GM21390 (cell line): ENCODE results near the gene CAMKK2.
"Not testable (repeated sequence)": the region's sequence is repeated elsewhere in the genome, so short reads cannot be mapped to it uniquely, and the experiment has no call there.

Source experiments
- ATAC-seq: cut with Tn5 transposase; IDR thresholded peaks from one replicate; pipeline ENCODE4 v1.9.1; 2021; ENCODE audit not compliant: unreplicated experiment

CAMKK2 gene

DNA sequence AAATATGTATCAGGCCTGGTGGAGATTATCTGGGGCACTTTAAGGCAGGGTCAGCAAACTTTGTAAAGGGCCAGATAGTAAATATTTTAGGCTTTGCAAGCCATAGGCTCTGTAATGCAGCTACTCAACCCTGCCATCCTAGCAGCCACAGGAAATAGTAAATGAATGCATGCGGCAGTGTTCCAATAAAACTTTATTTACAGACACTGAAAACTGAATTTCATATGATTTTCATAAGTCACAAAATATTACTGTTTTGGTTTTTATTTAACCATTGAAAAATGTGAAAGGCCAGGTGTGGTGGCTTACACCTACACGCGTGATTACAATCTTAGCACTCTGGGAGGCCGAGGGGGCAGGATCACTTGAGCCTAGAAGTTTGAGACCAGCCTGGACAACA lies 3.2 kb upstream of the CAMKK2 start:
- no peak for ATAC-seq

DNA sequence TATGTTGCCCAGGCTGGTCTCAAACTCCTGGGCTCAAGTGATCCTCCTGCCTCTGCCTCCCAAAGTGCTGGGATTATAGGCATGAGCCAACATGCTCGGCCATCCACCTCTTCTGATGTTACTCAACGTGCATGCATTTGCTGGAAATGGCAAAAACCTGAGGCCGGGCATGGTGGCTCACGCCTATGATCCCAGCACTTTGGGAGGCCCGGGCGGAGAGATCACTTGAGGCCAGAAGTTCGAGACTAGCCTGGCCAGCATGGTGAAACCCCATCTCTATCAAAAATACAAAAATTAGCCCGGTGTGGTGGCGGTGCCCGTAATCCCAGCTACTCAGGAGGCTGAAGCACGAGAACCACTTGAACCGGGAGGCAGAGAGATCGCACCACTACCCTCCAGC lies 1.9 kb upstream of the CAMKK2 start:
- not testable (repeated sequence) for ATAC-seq

DNA sequence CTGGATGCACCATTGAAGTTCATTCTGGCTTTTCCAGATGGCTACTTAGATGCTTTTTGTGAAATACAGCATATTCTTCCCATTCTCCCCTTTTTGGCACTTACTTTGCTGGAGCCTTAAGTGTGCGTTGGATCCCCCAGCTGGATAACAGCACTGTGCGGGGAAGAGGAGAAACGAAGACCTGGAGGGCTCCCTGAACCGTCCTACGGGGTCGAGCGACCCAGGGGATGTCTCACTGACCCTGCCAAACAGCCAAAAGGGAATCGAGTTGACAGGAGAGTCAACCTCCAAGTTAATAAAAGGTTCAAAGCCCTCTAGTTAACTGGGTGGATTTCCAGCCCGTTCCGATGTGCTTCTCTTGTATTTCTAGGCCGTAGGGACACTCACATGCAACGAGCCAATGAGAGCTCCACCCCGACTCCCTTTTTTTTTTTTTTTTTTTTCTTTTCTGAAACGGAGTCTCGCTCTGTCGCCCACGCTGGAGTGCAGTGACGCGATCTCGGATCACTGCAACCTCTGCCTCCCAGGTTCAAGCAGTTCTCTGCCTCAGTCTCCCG lies 1.0 kb upstream of the CAMKK2 start:
- ATAC-seq = no peak

DNA sequence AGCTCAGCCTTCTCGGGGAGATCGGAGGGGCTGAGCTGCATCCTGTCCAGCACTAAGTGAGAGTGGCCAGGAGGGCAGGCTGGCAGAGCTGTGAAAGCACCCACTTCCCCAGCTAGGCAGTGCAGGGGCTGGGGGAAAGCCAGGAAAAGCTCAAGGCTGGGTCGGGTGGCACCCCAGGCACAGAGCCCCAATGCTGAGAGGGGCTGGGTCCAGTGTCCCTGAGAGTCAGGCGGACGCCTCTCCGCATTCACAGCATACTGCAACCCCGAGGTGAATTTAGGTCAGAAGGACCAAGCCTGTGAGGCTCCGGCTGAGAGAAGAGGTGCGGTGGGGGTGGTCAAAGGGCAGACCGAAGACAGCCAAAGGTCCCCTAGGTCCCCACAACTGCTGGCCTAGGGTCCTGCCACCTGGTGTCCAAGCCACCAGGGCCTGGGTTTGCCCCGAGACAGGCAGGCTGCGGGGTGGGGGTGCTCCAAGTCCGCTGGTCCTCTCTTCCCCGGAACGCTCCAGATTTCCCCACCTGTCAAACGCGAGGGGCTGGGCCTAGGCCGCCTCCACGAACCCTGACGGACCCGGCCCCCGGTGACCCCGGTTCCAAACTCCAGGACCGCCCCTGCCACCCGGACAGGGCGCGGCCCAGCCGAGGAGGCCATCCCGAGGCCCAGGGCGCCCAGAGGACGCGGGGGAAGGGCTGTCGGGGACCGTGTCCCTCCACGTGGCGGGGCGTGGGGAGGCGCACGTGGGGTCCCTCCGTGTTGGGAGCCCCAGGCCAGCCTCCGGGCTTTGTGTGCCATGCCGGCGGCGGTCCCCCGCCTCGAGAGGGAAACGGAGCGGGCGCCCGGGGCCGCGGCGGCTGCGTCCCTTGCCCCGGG lies 527 bp downstream of the CAMKK2 start:
- peak; percentile 22 for ATAC-seq

DNA sequence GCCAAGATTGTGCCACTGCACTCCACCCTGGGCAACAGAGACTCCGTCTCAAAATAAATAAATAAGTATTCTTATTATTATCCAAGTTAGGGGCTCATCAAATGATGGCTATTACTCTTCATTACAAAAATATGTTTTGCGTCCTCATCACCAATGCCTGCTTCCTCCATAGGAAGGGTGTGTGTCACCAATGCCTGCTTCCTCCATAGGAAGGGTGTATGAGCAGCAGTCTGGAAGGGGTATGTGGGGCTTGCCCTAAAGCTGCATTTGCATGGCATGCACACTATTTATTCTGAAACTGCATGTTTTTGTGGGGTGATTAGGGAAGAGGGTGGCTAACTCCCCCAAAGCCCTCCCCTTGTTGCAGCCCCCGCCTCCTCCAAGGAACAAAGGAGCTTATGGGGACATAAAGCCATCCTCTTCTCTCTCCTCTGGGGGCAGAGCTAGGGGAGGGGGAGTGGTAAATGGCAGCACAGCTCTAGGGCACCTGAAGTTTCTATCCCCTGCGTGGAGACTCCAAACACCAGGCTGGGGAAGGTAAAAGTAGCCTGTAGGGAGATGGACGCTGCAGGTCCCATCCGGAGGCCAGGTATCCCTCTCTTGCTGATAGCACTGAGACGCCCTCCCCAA lies 1.3 kb downstream of the CAMKK2 start:
- ATAC-seq = no peak

DNA sequence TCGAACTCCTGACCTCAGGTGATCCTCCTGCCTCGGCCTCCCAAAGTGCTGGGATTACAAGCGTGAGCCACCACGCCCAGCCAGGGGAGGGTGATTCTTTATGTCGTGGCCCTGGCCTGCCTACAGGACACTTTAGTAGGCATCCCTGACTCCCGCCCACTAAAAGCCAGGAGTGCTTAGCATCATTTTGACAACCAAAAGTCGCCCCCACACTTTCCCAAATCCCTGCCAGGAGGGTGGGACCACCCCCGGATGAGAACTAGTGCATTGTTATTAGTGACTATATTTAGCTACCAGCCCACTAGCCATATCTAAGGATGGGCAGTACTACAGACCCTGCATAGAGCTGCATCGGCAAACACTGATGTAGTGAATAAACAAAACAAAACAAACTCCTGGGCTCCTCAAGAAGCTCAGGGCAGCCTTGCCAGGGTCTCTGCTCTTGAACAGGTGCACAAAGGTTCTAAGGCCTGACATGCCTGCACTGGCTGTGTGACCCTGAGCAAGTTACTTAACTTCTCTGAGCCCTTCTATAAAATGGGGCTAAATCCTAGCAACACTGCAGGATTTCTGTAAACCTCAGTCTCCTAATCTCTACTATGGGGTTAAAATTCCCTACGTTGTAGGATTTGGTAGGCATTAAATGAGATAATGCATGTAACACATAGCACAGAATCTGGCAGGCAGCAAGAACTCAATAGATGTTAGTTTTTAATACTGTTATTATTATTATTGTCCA lies 2.2 kb downstream of the CAMKK2 start:
- ATAC-seq = no peak

DNA sequence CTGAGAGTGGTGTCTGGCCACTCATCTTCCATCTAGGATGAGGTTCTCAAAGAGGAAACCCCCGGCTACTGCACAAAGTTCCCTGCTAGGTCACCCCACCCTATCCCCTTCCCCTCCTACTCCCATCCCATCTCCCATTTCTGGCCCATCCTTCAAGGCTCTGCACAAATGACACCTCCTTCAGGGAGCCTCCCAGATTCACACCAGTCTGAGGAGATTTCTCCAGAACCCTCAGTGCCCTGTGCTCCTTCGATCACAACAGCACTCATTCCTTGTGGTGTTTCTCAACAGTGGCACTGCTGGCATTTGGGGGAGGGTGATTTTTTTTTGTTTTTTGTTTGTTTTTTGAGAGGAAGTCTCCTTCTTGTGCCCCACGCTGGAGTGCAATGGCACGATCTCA lies 2.9 kb downstream of the CAMKK2 start:
- ATAC-seq = no peak

DNA sequence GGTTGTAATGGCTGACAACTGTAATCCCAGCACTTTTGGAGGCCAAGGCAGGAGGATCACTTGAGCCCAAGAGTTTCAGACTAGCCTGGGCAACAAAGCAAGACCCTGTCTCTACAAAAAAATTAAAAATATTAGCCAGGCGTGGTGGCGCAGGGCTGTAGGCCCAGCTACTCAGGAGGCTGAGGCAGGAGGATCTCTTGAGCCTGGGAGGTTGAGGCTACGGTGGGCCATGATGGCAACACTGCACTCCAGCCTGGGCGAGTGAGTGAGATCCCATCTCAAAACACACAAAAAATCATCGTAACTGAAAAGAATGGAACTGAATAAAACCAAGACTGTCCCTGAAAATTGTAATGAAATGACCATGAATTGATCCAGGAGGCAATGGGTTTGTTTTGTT lies 6.1 kb downstream of the CAMKK2 start:
- no peak for ATAC-seq

DNA sequence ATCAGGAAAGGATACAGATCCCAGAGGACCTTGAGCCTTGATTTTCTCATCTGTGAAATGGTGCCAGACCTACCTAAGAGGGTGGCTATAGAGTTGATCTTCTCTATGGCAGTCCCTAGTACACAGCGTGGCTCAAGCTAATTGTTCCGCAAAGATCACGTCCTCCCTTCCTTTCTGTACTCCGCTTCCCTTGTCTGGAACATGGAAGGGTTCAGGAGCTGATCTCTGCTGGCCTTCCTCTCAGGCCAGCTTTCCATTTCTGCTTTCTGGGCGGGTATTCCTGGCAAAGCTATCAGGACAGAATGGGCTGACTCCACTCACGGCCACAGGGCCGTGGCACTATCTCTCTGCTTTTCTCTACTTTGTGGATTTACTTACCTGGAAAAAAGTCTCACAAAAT lies 6.5 kb downstream of the CAMKK2 start:
- ATAC-seq = no peak

DNA sequence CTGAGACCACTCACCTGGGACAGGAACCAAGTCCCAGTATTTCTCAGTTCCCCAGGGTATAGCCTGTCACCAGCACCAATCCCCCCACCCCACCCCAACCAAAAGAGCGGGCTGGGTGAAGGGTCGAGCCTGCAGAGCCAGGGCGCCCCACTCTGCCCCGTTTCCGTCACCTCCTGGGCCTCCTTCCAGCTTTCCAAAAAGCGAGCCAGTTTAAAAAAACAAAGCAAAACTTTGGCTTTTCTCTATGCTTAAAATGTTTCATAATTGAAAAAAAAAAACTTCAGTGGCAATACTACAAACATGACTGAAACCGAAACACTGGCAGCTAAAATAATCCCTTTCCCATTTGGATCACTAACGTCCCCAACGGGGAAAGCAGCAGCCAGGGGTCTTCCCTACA lies 7.5 kb downstream of the CAMKK2 start:
- ATAC-seq = no peak

DNA sequence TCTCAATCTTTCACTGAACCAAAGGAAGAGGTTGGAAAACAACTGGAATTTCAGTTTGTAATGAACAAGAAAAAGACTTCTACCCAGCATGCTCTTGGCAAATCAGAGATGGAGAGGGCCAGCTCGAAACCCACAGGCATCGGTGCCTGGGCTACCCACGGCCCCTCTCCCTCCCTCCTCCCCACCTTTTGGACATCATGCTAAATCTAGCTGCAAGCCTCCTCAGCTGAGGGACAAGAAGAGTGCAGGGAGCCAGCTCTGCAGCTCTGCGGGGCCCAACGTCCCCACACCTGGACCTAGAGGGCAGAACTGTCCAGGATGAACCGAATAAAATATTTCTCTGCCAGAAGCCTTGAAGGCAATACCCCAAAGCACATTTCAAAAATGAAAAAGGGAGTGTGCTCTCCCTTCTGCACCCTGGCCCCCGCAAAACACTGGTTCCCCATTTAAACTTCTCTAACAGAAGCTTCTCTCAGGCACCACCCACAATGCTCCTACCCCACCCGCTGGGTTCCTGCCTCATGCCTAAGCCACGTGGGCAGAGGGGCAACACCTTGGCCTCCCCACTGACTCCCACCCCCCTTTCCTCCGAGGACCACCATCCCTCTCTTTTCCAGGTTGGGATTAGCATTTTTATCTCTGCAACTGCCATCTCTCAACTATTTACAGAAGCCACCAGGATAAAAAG lies 8.2 kb downstream of the CAMKK2 start:
- no peak for ATAC-seq

DNA sequence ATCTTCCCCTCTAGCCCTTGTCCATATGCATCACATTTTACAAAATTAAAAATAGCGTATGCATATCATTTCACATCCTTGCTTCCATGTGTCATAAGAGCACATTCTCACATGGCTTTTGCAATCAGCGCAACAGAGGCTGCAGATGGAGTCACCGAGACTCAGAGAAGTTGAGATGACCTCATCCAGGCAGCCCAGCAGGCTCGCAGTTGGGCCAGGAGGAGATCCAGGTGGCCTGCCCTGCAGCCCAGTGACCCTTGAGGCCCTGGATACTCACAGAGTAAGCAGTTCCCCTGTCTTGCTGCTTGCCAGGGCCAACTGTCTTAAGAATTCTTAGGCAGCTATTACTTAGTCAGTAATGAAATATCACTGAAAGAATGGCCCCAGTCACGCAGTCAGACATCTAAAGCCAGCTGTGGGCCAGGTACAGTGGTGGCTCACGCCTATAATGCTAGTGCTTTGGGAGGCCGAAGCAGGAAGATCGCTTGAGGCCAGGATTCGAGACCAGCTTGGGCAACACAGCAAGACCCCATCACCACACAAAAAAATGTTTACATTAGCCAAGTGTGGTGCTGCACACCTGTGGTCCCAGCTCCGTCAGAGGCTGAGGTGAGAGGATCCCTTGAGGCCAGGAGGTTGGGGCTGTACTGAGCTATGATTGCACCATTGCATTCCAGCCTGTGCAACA lies 9.1 kb downstream of the CAMKK2 start:
- ATAC-seq = no peak

DNA sequence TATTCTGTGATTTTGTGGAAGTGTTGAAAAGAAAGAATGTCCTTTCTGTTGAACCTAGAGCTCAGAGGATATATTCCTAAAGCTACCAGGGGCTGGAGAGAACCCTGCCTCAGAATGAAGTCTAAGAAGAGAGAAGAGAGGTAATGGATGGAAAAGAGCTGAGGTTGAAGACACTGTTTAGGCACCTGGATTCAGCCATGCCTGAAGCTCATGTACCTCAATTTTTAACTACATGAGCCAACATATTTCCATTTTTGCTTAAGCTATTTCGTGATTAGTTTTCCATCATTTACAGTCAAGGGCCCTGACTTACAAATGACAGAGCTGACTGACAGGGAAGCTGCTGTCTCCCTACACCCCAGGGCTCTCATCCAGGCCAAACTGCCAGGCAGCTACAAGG lies 10.7 kb downstream of the CAMKK2 start:
- ATAC-seq = no peak

DNA sequence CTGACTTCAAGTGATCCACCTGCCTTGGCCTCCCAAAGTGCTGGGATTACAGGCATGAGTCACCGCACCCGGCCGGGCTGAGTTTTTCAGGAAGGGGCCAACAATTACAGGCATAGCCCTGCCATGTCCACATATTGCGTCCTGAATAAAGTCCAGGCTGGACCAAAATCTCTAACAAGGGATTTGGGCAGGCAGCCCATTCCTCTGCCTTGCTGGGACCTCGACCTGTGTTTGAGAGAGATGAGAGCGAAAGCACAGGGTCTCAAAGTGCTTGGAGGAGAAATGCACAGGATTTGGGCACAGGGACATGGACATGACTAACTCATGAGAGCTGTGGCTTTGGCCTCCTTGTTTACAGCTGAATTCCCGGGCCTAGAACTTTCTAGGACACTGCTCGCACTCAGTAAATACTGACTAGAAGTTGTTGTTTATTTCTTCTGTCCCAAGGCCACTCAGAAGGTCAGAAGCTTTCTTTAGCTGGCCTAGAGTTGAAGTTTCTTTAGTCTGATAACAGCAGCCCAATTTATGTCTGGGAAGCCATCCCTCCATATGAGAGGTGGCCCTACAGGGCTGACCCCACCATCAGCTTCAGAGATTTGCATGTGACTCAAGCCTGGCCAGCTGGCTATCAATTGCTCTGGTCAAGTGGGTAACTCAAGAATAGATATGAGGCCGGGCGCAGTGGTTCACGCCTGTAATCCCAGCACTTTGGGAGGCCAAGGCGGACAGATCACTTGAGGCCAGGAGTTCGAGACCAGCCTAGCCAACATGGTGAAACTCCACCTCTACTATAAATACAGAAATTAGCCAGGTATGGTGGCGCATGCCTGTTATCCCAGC lies 11.7 kb downstream of the CAMKK2 start:
- ATAC-seq = no peak

DNA sequence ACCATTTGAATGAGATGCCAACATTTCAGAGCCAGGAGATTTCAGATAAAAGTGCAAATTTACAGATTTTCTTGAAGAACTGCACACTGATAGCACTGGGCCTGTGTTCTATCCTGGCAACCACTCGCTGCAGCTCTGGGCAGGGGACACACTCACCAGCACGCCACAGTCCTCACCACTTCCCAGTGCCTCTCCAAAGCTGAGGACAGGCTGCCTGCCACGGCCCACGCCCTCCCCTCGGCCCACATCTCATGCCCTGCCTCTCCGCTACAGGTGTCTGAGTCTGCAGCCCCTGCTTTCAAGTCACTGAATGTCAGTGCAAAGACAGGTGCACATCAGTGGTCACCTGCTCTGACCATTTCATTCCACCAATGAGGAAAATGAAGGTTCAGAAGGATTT lies 12.7 kb downstream of the CAMKK2 start:
- ATAC-seq = no peak

DNA sequence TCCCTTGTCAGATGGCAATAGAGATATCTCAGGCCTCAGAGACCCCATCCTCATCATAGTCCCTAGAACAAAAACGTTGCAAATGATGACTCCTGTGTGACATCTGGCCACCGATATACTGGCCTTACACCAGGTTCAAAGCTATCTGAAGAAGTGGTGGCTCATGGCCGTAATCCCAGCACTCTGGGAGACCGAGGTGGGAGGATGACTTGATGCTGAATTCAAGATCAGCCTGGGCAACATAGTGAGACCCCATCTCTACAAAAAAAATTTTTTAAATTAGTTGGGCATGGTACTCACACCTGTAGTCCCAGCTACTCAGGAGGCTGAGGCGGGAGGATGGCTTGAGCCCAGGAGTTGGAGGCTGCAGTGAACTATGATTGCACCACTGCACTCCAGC lies 13.1 kb downstream of the CAMKK2 start:
- ATAC-seq = no peak

DNA sequence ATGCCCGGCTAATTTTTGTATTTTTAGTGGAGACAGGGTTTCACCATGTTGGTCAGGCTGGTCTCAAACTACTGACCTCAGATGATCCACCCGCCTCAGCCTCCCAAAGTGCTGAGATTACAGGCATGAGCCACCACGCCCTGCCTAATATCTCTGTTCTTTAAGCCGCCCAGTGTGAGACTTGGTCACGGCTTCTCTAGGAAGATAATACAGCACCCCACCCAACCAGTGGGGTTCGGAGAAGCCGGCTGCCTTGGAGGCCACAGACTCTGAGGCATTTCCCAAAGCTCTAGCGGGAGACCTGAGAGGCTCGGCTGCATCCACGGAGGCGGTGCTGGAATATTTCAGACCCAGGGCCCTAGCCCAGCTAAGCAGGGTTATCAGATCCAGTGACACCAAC lies 13.6 kb downstream of the CAMKK2 start:
- ATAC-seq = not testable (repeated sequence)

DNA sequence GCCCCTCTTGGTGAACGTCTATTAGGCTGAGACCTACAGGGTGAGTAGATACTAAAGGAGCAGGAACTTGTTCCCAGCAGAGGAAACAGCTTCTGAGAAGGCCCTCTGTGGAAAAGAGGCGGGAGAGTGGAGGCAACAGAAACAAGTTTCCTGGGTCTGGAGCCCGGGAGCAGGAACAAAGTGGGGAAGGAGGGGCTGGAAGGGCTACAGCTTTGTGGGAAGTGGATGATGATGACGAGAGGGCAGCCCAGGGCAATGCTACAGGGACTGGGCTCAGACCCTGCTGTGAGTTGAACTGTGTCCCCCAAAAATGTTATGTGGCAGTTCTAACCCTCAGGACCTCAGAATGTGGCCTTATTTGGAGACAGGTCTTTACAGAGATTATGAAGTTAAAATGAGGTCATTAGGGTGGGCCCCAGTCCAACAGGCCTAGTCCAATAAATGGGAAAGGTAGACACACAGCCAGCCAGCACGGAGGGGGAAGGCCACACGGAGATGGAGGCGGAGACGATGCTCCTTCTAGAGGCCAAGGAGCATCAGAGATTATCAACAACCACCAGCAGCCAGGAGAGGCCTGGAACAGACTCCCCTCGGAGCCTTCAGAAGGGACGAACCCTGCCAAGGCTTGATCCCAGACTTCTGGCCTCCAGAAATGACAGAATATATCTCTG lies 14.3 kb downstream of the CAMKK2 start:
- ATAC-seq = no peak

DNA sequence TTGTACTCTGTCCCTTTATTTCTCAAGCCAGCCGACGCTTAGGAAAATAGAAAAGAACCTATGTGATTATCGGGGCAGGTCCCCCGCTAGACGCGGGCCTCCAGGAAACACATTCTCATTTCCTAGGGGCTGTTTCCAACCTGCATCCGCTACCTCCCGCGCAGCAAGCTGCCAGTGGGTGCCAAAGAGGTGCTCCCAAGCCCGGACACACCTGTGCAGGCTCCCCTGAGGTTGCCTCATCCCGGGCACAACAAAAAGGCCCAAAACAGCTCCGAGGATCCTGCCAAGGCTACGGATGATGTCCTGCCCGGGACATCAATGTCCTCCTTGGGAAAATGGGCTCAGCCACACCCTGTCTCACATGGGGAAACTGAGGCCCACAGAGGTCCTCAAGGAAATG lies 15.4 kb downstream of the CAMKK2 start:
- not testable (repeated sequence) for ATAC-seq
